ENCODE data around the gene ARMC7.

GRCh38 chr17:75087558-75088453 is 22.0 kb upstream of the ARMC7 start, which contains the start of gene SLC16A5:
- TF ChIP-seq CTCF (IDR thresholded peaks at IDR 0.05) (no peak), POLR2A (IDR thresholded peaks at IDR 0.05) (no peak)

Measured in testis (tissue), 2 donors.